GM23338 (cell line): ENCODE data around the gene CHPF.

Experiments used
- CREB1 ChIP-seq: fragments of 250-450 bp; sonication (Bioruptor Pico); IDR thresholded peaks from 2 replicates; pipeline ENCODE4 v1.5.0; 2020; ENCODE audit warnings: low read depth, mild to moderate bottlenecking, moderate library complexity
- EZH2 ChIP-seq: fragments of 200-600 bp; sonication (generic); IDR thresholded peaks from one replicate; pipeline ENCODE4 v1.8.0; 2017; ENCODE audit warnings: antibody characterized with exemption, mild to moderate bottlenecking, low read depth; ENCODE audit not compliant: unreplicated experiment
- EZH2phosphoT487 ChIP-seq: fragments of 200-600 bp; sonication (generic); IDR thresholded peaks from one replicate; pipeline ENCODE4 v1.8.1; 2018; ENCODE audit warnings: antibody characterized with exemption; ENCODE audit not compliant: unreplicated experiment
- JUNB ChIP-seq: IDR thresholded peaks from one replicate; pipeline ENCODE4 v1.6.1; 2016; ENCODE audit warnings: antibody characterized with exemption; ENCODE audit not compliant: unreplicated experiment
- POLR2AphosphoS5 ChIP-seq: IDR thresholded peaks from 2 replicates; pipeline ENCODE4 v1.6.1; 2016; ENCODE audit warnings: antibody characterized with exemption, low read depth
- ZNF114 ChIP-seq: fragments of 250-450 bp; sonication (Bioruptor Pico); IDR thresholded peaks from 2 replicates; pipeline ENCODE4 v1.5.0; 2020; ENCODE audit warnings: mild to moderate bottlenecking, moderate library complexity
- ZNF331 ChIP-seq: fragments of 250-450 bp; sonication (Bioruptor Pico); IDR thresholded peaks from 2 replicates; pipeline ENCODE4 v1.5.0; 2020; ENCODE audit warnings: low read depth, mild to moderate bottlenecking, moderate library complexity
- TF ChIP-seq, protein P1 (sequence below), 2 experiments: fragments of 200-600 bp in 1 of 2; sonication (generic) in 1 of 2; conservative IDR thresholded peaks; 2 replicates each; pipeline versions ENCODE4 v1.5.1 to v1.6.1; 2016 to 2017; ENCODE audit warnings: antibody characterized with exemption in 2 of 2, low read depth in 2 of 2, mild to moderate bottlenecking in 2 of 2, moderate library complexity in 1 of 2
- TF ChIP-seq, protein P2 (sequence below): IDR thresholded peaks from one replicate; pipeline ENCODE4 v1.6.1; 2018; ENCODE audit warnings: antibody characterized with exemption; ENCODE audit not compliant: unreplicated experiment

DNA sequence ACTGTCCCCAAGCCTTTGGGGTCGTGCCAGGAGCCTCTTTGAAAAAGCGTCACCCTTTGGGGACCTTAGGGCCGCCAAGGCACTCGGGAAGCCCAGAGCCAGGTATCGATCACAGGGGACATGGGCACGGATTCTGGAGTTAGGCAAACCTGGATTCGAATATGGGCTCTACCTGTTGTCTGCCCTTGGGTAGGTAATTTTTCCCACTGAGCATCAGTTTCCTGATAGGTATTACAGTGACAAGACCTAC lies 9.5 kb upstream of the CHPF start:
- TF ChIP-seq EZH2 = no peak
- TF ChIP-seq, protein P1, sequence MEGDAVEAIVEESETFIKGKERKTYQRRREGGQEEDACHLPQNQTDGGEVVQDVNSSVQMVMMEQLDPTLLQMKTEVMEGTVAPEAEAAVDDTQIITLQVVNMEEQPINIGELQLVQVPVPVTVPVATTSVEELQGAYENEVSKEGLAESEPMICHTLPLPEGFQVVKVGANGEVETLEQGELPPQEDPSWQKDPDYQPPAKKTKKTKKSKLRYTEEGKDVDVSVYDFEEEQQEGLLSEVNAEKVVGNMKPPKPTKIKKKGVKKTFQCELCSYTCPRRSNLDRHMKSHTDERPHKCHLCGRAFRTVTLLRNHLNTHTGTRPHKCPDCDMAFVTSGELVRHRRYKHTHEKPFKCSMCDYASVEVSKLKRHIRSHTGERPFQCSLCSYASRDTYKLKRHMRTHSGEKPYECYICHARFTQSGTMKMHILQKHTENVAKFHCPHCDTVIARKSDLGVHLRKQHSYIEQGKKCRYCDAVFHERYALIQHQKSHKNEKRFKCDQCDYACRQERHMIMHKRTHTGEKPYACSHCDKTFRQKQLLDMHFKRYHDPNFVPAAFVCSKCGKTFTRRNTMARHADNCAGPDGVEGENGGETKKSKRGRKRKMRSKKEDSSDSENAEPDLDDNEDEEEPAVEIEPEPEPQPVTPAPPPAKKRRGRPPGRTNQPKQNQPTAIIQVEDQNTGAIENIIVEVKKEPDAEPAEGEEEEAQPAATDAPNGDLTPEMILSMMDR (conservative IDR thresholded peaks at IDR 0.05; ENCODE audit: low read depth in 2 of 2) = no peak
- TF ChIP-seq EZH2phosphoT487 = no peak
- no peak for TF ChIP-seq POLR2AphosphoS5
- no peak for TF ChIP-seq CREB1
- no peak for TF ChIP-seq ZNF114 (CRISPR knock-in tag)
- no peak for TF ChIP-seq ZNF331 (CRISPR knock-in tag)
- TF ChIP-seq, protein P2, sequence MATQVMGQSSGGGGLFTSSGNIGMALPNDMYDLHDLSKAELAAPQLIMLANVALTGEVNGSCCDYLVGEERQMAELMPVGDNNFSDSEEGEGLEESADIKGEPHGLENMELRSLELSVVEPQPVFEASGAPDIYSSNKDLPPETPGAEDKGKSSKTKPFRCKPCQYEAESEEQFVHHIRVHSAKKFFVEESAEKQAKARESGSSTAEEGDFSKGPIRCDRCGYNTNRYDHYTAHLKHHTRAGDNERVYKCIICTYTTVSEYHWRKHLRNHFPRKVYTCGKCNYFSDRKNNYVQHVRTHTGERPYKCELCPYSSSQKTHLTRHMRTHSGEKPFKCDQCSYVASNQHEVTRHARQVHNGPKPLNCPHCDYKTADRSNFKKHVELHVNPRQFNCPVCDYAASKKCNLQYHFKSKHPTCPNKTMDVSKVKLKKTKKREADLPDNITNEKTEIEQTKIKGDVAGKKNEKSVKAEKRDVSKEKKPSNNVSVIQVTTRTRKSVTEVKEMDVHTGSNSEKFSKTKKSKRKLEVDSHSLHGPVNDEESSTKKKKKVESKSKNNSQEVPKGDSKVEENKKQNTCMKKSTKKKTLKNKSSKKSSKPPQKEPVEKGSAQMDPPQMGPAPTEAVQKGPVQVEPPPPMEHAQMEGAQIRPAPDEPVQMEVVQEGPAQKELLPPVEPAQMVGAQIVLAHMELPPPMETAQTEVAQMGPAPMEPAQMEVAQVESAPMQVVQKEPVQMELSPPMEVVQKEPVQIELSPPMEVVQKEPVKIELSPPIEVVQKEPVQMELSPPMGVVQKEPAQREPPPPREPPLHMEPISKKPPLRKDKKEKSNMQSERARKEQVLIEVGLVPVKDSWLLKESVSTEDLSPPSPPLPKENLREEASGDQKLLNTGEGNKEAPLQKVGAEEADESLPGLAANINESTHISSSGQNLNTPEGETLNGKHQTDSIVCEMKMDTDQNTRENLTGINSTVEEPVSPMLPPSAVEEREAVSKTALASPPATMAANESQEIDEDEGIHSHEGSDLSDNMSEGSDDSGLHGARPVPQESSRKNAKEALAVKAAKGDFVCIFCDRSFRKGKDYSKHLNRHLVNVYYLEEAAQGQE = no peak
- no peak for TF ChIP-seq JUNB
